ENCODE data around the gene HLA-DOA.
A peak's percentile ranks its signal among the peaks of the same experiment; 100 is the strongest.

The HLA-DOA gene

DNA sequence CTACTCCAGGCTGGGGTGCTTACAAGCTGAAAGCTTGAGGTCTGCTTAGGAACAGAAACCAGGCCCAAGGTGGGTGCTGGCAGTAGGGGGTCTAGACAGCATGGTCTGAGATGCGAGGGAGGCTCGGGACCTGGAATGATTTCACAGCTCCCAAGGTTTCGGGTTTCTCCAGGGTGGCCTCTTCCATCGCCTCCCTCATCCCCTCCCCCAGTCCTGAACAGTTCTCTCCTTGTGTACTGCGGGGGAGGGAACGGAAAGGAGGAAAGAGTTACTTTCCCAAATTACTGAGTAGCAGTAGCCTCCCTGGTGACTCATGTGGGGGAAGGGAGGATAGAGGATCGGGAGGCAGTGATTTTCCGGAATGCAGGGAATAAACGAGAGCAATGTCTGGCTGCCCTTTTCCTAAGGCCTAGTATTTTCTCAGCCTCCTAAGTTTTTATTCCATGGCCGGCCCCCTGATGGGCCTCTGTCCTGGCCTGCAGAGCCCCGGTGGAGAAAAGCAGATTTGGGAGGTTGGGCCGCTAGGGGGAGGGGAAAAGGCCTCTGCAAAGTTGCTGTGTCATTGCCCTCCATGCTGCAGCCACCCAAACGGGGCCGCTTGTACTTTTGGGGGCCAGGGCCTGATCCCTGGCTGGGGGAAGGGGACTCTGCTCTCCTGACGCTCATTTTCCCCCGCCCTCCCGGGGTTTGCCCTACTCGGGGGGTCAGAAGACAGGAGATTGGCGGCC is 39.5 kb downstream of the HLA-DOA start (continued):
- TF ChIP-seq ZNF302 (tag by site-specific recombination; IDR thresholded peaks at IDR 0.05; ENCODE audit: low read depth): no peak
- peak; percentile 34; the same call in 1 of the 2 replicates for TF ChIP-seq MZF1 (tag by site-specific recombination; IDR thresholded peaks at IDR 0.05; ENCODE audit: borderline replicate concordance)
- no peak for TF ChIP-seq KLF16 (tag by site-specific recombination; IDR thresholded peaks at IDR 0.05)
- peak; percentile 92 for TF ChIP-seq ZFHX2 (tag by site-specific recombination; conservative IDR thresholded peaks at IDR 0.05)
- peak; percentile 95 for TF ChIP-seq ZBTB17 (tag by site-specific recombination; IDR thresholded peaks at IDR 0.05)
- no peak for TF ChIP-seq ZNF223 (tag by site-specific recombination; IDR thresholded peaks at IDR 0.05)
- 0 out of 2 replicates have a peak, but pooled peaks have one; percentile 13 for TF ChIP-seq FEZF1 (tag by site-specific recombination; IDR thresholded peaks at IDR 0.05)
- TF ChIP-seq, protein P1, sequence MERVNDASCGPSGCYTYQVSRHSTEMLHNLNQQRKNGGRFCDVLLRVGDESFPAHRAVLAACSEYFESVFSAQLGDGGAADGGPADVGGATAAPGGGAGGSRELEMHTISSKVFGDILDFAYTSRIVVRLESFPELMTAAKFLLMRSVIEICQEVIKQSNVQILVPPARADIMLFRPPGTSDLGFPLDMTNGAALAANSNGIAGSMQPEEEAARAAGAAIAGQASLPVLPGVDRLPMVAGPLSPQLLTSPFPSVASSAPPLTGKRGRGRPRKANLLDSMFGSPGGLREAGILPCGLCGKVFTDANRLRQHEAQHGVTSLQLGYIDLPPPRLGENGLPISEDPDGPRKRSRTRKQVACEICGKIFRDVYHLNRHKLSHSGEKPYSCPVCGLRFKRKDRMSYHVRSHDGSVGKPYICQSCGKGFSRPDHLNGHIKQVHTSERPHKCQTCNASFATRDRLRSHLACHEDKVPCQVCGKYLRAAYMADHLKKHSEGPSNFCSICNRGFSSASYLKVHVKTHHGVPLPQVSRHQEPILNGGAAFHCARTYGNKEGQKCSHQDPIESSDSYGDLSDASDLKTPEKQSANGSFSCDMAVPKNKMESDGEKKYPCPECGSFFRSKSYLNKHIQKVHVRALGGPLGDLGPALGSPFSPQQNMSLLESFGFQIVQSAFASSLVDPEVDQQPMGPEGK (tag by site-specific recombination; IDR thresholded peaks at IDR 0.05): peak; percentile 94
- TF ChIP-seq KLF1 (tag by site-specific recombination; IDR thresholded peaks at IDR 0.05): peak; percentile 34; the same call in 1 of the 2 replicates
- no peak for TF ChIP-seq ZNF155 (tag by site-specific recombination; IDR thresholded peaks at IDR 0.05)
- TF ChIP-seq HOXA7 (CRISPR knock-in tag; IDR thresholded peaks at IDR 0.05; ENCODE audit: borderline replicate concordance): no peak
- TF ChIP-seq, protein P2, sequence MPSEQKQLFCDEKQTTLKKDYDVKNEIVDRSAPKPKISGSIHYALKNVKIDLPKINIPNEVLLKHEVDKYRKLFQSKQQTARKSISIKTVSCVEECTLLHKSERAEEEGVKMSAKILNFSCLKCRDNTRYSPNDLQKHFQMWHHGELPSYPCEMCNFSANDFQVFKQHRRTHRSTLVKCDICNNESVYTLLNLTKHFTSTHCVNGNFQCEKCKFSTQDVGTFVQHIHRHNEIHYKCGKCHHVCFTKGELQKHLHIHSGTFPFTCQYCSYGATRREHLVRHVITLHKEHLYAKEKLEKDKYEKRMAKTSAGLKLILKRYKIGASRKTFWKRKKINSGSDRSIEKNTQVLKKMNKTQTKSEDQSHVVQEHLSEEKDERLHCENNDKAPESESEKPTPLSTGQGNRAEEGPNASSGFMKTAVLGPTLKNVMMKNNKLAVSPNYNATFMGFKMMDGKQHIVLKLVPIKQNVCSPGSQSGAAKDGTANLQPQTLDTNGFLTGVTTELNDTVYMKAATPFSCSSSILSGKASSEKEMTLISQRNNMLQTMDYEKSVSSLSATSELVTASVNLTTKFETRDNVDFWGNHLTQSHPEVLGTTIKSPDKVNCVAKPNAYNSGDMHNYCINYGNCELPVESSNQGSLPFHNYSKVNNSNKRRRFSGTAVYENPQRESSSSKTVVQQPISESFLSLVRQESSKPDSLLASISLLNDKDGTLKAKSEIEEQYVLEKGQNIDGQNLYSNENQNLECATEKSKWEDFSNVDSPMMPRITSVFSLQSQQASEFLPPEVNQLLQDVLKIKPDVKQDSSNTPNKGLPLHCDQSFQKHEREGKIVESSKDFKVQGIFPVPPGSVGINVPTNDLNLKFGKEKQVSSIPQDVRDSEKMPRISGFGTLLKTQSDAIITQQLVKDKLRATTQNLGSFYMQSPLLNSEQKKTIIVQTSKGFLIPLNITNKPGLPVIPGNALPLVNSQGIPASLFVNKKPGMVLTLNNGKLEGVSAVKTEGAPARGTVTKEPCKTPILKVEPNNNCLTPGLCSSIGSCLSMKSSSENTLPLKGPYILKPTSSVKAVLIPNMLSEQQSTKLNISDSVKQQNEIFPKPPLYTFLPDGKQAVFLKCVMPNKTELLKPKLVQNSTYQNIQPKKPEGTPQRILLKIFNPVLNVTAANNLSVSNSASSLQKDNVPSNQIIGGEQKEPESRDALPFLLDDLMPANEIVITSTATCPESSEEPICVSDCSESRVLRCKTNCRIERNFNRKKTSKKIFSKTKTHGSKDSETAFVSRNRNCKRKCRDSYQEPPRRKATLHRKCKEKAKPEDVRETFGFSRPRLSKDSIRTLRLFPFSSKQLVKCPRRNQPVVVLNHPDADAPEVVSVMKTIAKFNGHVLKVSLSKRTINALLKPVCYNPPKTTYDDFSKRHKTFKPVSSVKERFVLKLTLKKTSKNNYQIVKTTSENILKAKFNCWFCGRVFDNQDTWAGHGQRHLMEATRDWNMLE (tag by site-specific recombination; conservative IDR thresholded peaks at IDR 0.05; ENCODE audit: low read depth): no peak
- no peak for TF ChIP-seq ZNF792 (tag by site-specific recombination; IDR thresholded peaks at IDR 0.05)
- TF ChIP-seq GLIS2 (tag by site-specific recombination; IDR thresholded peaks at IDR 0.05): peak; percentile 82
- TF ChIP-seq ZNF138 (tag by site-specific recombination; IDR thresholded peaks at IDR 0.05; ENCODE audit: borderline replicate concordance): no peak
- TF ChIP-seq PRDM1 (tag by site-specific recombination; IDR thresholded peaks at IDR 0.05): peak; percentile 98
- TF ChIP-seq, protein P3, sequence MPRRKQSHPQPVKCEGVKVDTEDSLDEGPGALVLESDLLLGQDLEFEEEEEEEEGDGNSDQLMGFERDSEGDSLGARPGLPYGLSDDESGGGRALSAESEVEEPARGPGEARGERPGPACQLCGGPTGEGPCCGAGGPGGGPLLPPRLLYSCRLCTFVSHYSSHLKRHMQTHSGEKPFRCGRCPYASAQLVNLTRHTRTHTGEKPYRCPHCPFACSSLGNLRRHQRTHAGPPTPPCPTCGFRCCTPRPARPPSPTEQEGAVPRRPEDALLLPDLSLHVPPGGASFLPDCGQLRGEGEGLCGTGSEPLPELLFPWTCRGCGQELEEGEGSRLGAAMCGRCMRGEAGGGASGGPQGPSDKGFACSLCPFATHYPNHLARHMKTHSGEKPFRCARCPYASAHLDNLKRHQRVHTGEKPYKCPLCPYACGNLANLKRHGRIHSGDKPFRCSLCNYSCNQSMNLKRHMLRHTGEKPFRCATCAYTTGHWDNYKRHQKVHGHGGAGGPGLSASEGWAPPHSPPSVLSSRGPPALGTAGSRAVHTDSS (tag by site-specific recombination; IDR thresholded peaks at IDR 0.05): 0 out of 2 replicates have a peak, but pooled peaks have one; percentile 2
- TF ChIP-seq ZSCAN30 (tag by site-specific recombination; IDR thresholded peaks at IDR 0.05): peak; percentile 80
- TF ChIP-seq SCRT2 (tag by site-specific recombination; IDR thresholded peaks at IDR 0.05): no peak
- TF ChIP-seq ZNF501 (tag by site-specific recombination; IDR thresholded peaks at IDR 0.05): 0 out of 2 replicates have a peak, but pooled peaks have one; percentile 15
- no peak for TF ChIP-seq ZNF23 (tag by site-specific recombination; IDR thresholded peaks at IDR 0.05; ENCODE audit: borderline replicate concordance)
- peak; percentile 52; the same call in 1 of the 2 replicates for TF ChIP-seq KLF9 (tag by site-specific recombination; IDR thresholded peaks at IDR 0.05; ENCODE audit: low read depth)
- TF ChIP-seq TCF7L2 (IDR thresholded peaks at IDR 0.05; ENCODE audit: borderline replicate concordance, low read depth, low read length): no peak
- TF ChIP-seq HOXD13 (CRISPR knock-in tag; IDR thresholded peaks at IDR 0.05; ENCODE audit: borderline replicate concordance): no peak
- TF ChIP-seq ZNF350 (tag by site-specific recombination; IDR thresholded peaks at IDR 0.05): no peak
- TF ChIP-seq, protein P4, sequence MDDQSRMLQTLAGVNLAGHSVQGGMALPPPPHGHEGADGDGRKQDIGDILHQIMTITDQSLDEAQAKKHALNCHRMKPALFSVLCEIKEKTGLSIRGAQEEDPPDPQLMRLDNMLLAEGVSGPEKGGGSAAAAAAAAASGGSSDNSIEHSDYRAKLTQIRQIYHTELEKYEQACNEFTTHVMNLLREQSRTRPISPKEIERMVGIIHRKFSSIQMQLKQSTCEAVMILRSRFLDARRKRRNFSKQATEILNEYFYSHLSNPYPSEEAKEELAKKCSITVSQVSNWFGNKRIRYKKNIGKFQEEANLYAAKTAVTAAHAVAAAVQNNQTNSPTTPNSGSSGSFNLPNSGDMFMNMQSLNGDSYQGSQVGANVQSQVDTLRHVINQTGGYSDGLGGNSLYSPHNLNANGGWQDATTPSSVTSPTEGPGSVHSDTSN (CRISPR knock-in tag; IDR thresholded peaks at IDR 0.05): no peak
- peak; percentile 79 for TF ChIP-seq ZBTB8A (tag by site-specific recombination; IDR thresholded peaks at IDR 0.05)
- no peak for TF ChIP-seq ZNF514 (tag by site-specific recombination; IDR thresholded peaks at IDR 0.05)
- TF ChIP-seq ZEB2 (tag by site-specific recombination; IDR thresholded peaks at IDR 0.05): peak; percentile 92
- TF ChIP-seq IKZF3 (tag by site-specific recombination; IDR thresholded peaks at IDR 0.05): peak; percentile 99
